Left lung (tissue), 10 donors: ENCODE results near the gene SYTL3. TPM values are rescaled to one million over a fixed set of nuclear protein-coding genes. Genes with fewer than 3 reads are reported as not detected.

Experiments used
- ATAC-seq: fragments of 200-7000 bp; cut with Tn5 transposase; one replicate; pipeline ENCODE4 v1.9.1; 2020; ENCODE audit warnings: moderate library complexity
- DNase-seq, 4 donors: peaks; one replicate each; pipeline ENCODE4 v3.0.0-alpha.2; 2013 to 2020
- H3K27ac ChIP-seq, 2 donors: fragments of 200-600 bp; sonication (generic) in 1 of 2; one replicate each; pipeline versions ENCODE4 v1.5.0 to v1.8.0; 2020 to 2021
- H3K27me3 ChIP-seq, 2 donors: fragments of 200-600 bp; sonication (generic) in 1 of 2; one replicate each; pipeline versions ENCODE4 v1.5.0 to v1.8.0; 2020 to 2021
- H3K36me3 ChIP-seq, 2 donors: fragments of 200-600 bp; sonication (generic) in 1 of 2; one replicate each; pipeline versions ENCODE4 v1.5.0 to v1.8.0; 2020 to 2021
- H3K4me1 ChIP-seq, 2 donors: fragments of 200-600 bp; one replicate each; pipeline ENCODE4 v1.8.0; 2021
- H3K4me3 ChIP-seq, 2 donors: fragments of 200-600 bp; sonication (generic) in 1 of 2; one replicate each; pipeline versions ENCODE4 v1.5.0 to v1.8.0; 2020 to 2021; ENCODE audit warnings: mild to moderate bottlenecking in 1 of 2
- H3K9me3 ChIP-seq, 2 donors: fragments of 200-600 bp; sonication (generic) in 1 of 2; one replicate each; pipeline versions ENCODE4 v1.5.0 to v1.8.0; 2020 to 2021
- intact Hi-C, 2 donors: fragments of 100-400 bp; cut with DNase I; formaldehyde crosslinking; loops; one replicate each; pipeline versions ENCODE4 v1.11.2 to v1.14.2; 2022
- polyA plus RNA-seq, 6 donors: library from polyadenylated mRNA; unstranded; fragments of 120-200 nt; gene quantifications; one replicate each; pipeline ENCODE4 v1.2.1, GENCODE V29; 2013; ENCODE audit not compliant: insufficient read length in 6 of 6
- total RNA-seq, 2 donors: library from RNA; stranded (reverse); fragmentation: NEBNext Ultra II Directional; extraction: Animal tissue kit (Norgen Biotek cat#: 25700); gene quantifications; one replicate each; pipeline ENCODE4 v1.2.1, GENCODE V29; 2021
- TF ChIP-seq, protein P1 (sequence below), 2 donors: fragments of 200-600 bp; sonication (generic) in 1 of 2; IDR thresholded peaks; one replicate each; pipeline versions ENCODE4 v1.5.0 to v1.8.0; 2021; ENCODE audit warnings: antibody characterized with exemption in 2 of 2
- donor health status: DM: no; HTN: yes; CAD: no.
- donor health status: DM: no; HTN: no; CAD: no.

Gene SYTL3
- total and polyA plus RNA-seq, 8 donors = 6.5 to 10.3 (median 8.3) TPM

DNA sequence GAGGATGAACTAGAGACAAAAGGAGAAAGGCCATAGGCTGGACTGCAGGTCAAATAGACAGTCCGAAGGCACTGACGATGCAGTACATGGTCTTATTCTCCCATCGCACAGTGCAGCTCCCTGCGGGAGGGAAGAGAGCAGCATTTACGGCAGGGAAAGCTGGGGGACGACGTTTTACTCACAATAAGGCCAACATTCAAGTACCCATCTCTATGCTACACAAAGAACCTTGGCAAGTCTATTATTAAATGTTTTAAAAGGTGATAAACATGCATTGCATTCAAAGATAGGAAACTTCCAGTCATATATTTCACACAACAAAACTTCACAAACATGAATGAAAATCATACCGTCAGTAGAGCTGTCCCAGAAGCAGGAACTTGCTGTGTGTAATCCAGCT is 13.1 kb upstream of the SYTL3 start:
- Histone ChIP-seq H3K27me3 (no peaks in the 10 kb centered on the region), H3K36me3 (peaks cover 0 to 70% of the 10 kb centered on the region in 2 donors), H3K4me1 (peaks cover 8 to 30% of the 10 kb centered on the region in 2 donors), H3K27ac (no peak overlapping the region), H3K9me3 (no peaks in the 10 kb centered on the region), H3K4me3 (no peak overlapping the region)
- intact Hi-C loops = no loop called here
- TF ChIP-seq, protein P1, sequence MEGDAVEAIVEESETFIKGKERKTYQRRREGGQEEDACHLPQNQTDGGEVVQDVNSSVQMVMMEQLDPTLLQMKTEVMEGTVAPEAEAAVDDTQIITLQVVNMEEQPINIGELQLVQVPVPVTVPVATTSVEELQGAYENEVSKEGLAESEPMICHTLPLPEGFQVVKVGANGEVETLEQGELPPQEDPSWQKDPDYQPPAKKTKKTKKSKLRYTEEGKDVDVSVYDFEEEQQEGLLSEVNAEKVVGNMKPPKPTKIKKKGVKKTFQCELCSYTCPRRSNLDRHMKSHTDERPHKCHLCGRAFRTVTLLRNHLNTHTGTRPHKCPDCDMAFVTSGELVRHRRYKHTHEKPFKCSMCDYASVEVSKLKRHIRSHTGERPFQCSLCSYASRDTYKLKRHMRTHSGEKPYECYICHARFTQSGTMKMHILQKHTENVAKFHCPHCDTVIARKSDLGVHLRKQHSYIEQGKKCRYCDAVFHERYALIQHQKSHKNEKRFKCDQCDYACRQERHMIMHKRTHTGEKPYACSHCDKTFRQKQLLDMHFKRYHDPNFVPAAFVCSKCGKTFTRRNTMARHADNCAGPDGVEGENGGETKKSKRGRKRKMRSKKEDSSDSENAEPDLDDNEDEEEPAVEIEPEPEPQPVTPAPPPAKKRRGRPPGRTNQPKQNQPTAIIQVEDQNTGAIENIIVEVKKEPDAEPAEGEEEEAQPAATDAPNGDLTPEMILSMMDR (IDR thresholded peaks at IDR 0.05) = no peak
- ATAC-seq = no peak
- no peak for DNase-seq

DNA sequence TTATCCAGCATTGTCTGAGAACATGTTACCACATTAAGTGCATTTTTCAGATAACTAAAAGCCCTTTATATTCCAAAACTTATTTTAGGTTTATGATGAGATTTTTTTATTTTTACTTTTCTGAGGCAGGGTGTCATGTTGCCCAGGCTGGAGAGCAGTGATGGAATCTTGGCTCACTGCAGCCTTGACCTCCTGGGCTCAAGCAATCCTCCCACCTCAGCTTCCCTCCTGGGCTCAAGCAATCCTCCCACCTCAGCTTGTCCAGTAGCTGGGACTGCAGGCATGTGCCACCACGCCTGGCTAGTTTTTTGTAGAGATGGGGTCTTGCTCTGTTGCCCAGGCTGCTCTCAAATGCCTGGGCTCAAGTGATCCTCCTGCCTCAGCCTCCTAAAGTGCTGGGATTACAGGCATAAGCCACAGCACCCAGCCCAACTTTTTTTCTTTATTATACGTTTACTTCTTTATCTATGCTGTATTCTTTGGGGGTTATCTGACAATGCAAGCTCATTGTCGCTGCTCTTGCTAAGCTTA is 11.5 kb upstream of the SYTL3 start:
- Histone ChIP-seq H3K27me3 (no peaks in the 10 kb centered on the region), H3K9me3 (no peaks in the 10 kb centered on the region), H3K27ac (peak overlapping the region in 1 of 2 donors; percentile 7), H3K36me3 (peaks cover 0 to 61% of the 10 kb centered on the region in 2 donors), H3K4me1 (peaks cover 5 to 37% of the 10 kb centered on the region in 2 donors), H3K4me3 (no peak overlapping the region)
- DNase-seq (no peak), ATAC-seq (no peak)
- TF ChIP-seq, protein P1 (IDR thresholded peaks at IDR 0.05) = no peak
- intact Hi-C loops = no loop called here

DNA sequence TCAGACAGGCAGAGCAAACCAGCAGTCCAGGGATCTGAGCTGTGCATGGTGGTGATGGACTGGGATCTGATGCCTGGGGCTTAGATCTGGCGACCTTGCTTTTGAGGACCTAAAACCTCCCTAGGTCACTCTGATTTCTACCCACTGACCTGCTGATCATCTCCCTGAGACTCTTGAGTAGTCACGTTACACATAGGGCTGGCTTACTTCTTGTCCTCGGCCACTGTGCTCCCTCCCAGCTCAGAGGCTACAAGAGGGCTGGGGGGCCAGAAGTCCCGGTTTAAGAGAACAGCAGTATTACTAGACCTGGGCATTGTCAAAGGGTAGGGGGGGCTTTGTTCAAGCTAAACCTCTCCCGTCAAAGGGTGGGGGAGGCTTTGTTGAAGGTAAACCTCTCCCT is 10.8 kb upstream of the SYTL3 start:
- Histone ChIP-seq H3K4me1 (peaks cover 5 to 41% of the 10 kb centered on the region in 2 donors), H3K27me3 (no peaks in the 10 kb centered on the region), H3K27ac (no peak overlapping the region), H3K9me3 (no peaks in the 10 kb centered on the region), H3K4me3 (no peak overlapping the region), H3K36me3 (peaks cover 0 to 54% of the 10 kb centered on the region in 2 donors)
- intact Hi-C loops = no loop called here
- ATAC-seq (no peak), DNase-seq (no peak)
- TF ChIP-seq, protein P1 (IDR thresholded peaks at IDR 0.05) = no peak

DNA sequence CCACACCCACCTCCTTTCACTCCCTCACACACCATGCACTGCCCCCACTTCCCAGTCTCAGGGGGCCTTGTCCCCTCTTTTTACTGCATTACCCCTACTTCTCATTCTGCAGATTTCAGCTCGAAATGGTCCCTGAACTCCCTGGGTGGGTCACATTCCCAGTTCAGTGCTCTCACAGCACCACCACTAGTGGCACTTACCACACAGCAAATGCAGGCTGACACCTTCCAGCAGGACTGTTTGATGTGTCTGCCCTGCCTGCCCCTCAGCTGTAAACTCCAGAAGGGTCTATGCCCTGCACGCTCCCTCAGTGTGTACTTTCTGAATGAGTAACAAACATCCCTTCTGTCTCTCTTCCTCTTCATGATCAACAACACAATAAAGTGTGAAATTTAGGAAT is 9.3 kb upstream of the SYTL3 start:
- H3K27me3 ChIP-seq = no peaks in the 10 kb centered on the region
- H3K27ac ChIP-seq = no peak overlapping the region
- H3K4me1 ChIP-seq = peaks cover 5 to 48% of the 10 kb centered on the region in 2 donors
- peak in 1 of 4 donors; percentile 14 for DNase-seq
- TF ChIP-seq, protein P1 (IDR thresholded peaks at IDR 0.05) = no peak
- no peaks in the 10 kb centered on the region for H3K9me3 ChIP-seq
- peaks cover 0 to 40% of the 10 kb centered on the region in 2 donors for H3K36me3 ChIP-seq
- H3K4me3 ChIP-seq = no peak overlapping the region
- no peak for ATAC-seq
- intact Hi-C loops = no loop called here

DNA sequence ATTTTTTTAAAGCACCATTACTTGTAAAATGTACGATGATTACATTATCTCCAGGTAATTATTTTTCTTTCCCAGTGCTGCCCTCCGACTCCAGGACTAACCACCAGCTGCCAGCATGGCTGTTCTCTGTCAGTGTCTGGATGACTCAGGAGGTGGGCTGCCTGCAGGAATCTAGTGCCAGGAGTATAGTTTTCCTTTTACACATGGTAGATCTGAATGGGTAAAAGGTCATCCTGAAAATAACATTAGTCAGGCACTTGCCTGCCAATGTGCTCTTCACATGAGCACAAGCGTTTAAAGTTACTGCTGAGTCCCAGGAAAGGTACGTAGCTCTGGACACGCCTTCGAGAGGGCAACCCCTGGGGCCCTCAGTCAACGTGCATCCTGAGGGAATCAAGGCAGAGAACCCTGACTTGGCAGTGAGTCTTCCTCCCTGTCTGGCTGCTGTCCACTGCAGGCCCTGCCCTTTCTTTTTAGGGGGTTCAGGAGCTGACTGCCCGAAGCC is 7.7 kb upstream of the SYTL3 start:
- TF ChIP-seq, protein P1 (IDR thresholded peaks at IDR 0.05) = no peak
- intact Hi-C loops = no loop called here
- DNase-seq (peak in 2 of 4 donors; percentile 37 to 51), ATAC-seq (peak; percentile 8)
- Histone ChIP-seq H3K4me1 (peaks cover 5 to 59% of the 10 kb centered on the region in 2 donors), H3K27me3 (no peaks in the 10 kb centered on the region), H3K9me3 (no peaks in the 10 kb centered on the region), H3K4me3 (peak overlapping the region in 1 of 2 donors; percentile 98), H3K27ac (peak overlapping the region in 1 of 2 donors; percentile 98), H3K36me3 (peaks cover 0 to 23% of the 10 kb centered on the region in 2 donors)
